Measurements from ENCODE around the gene SYS1. TPM values are rescaled to one million over a fixed set of nuclear protein-coding genes. Genes with fewer than 3 reads are reported as not detected.

The SYS1 gene
- total RNA-seq, 6 experiments from 2014 or later = 16.6 to 26.2 (median 20.8) TPM

- Histone ChIP-seq H3K27me3 (no peaks in the 10 kb centered on the region), H3K4me3 (no peak overlapping the region), H3K9me3 (peaks cover 0 to 4% (median 0%) of the 10 kb centered on the region in 4 donors), H3K36me3 (no peaks in the 10 kb centered on the region), H3K4me1 (peaks cover 0 to 1% (median 0%) of the 10 kb centered on the region in 4 donors), H3K27ac (no peak overlapping the region)
- intact Hi-C loops (cut with DNase I) = no loop called here
- DNase-seq (no peak), ATAC-seq (no peak)
- 100% methylated on average over 1 of the region's 6 CpGs for WGBS (ENCODE audit: insufficient coverage, low coverage, low lambda C conversion rate, missing lambda C conversion rate)
- TF ChIP-seq CTCF (IDR thresholded peaks at IDR 0.05) (no peak), POLR2A (IDR thresholded peaks at IDR 0.05) (no peak)
Observed at GRCh38 chr20:45400346-45401031, 37.5 kb downstream of the SYS1 start.

- TF ChIP-seq CTCF (IDR thresholded peaks at IDR 0.05) (no peak), POLR2A (IDR thresholded peaks at IDR 0.05) (no peak)
- intact Hi-C loops (cut with DNase I) = no loop called here
- DNase-seq (no peak), ATAC-seq (no peak)
- H3K4me3 ChIP-seq = no peak overlapping the region
- H3K36me3 ChIP-seq = no peaks in the 10 kb centered on the region
- H3K4me1 ChIP-seq = peaks cover 0 to 9% (median 0%) of the 10 kb centered on the region in 4 donors
- peaks cover 0 to 4% (median 0%) of the 10 kb centered on the region in 4 donors for H3K9me3 ChIP-seq
- 100% methylated on average over 1 of the region's 1 CpG for WGBS (ENCODE audit: insufficient coverage, low coverage, low lambda C conversion rate, missing lambda C conversion rate)
- H3K27me3 ChIP-seq = no peaks in the 10 kb centered on the region
- no peak overlapping the region for H3K27ac ChIP-seq
Observed at GRCh38 chr20:45402946-45403345, 40.0 kb downstream of the SYS1 start.

GRCh38 chr20:45404438-45404837 is 41.5 kb downstream of the SYS1 start:
- ATAC-seq = no peak

GRCh38 chr20:45405571-45406259 is 42.8 kb downstream of the SYS1 start:
- TF ChIP-seq POLR2A (IDR thresholded peaks at IDR 0.05) (no peak), CTCF (IDR thresholded peaks at IDR 0.05) (no peak)
- H3K4me1 ChIP-seq = peaks cover 0 to 9% (median 0%) of the 10 kb centered on the region in 4 donors
- WGBS (ENCODE audit: insufficient coverage, low coverage, low lambda C conversion rate, missing lambda C conversion rate) = 22% methylated on average over 8 of the region's 49 CpGs
- intact Hi-C loops (cut with DNase I) = no loop called here
- no peaks in the 10 kb centered on the region for H3K9me3 ChIP-seq
- no peaks in the 10 kb centered on the region for H3K27me3 ChIP-seq
- DNase-seq (peak in 1 of 3 donors; percentile 31), ATAC-seq (peak; percentile 14 to 34 (median 24))
- peak overlapping the region; percentile 65 to 73 (median 66) for H3K4me3 ChIP-seq
- peak overlapping the region in 2 of 3 donors; percentile 28 to 40 for H3K27ac ChIP-seq
- peaks cover 0 to 3% (median 0%) of the 10 kb centered on the region in 4 donors for H3K36me3 ChIP-seq

More at GRCh38 chr20:45404438-45404837, 41.5 kb downstream of the SYS1 start:
- no peaks in the 10 kb centered on the region for H3K36me3 ChIP-seq
- intact Hi-C loops (cut with DNase I) = no loop called here
- no peak overlapping the region for H3K27ac ChIP-seq
- H3K9me3 ChIP-seq = peaks cover 0 to 4% (median 0%) of the 10 kb centered on the region in 4 donors
- WGBS (ENCODE audit: insufficient coverage, low coverage, low lambda C conversion rate, missing lambda C conversion rate) = 93% methylated on average over 1 of the region's 1 CpG
- no peak overlapping the region for H3K4me3 ChIP-seq
- TF ChIP-seq POLR2A (IDR thresholded peaks at IDR 0.05) (no peak), CTCF (IDR thresholded peaks at IDR 0.05) (no peak)
- no peak for DNase-seq
- no peaks in the 10 kb centered on the region for H3K27me3 ChIP-seq
- peaks cover 0 to 9% (median 0%) of the 10 kb centered on the region in 4 donors for H3K4me1 ChIP-seq

All from right lobe of liver (tissue), 6 donors.